HepG2 (cell line): ENCODE results near the gene DBNDD2. TPM values are rescaled to one million over a fixed set of nuclear protein-coding genes. Genes with fewer than 3 reads are reported as not detected.

ENCODE experiments used
- AHR ChIP-seq: IDR thresholded peaks from 2 replicates; pipeline ENCODE4 v1.6.1; 2018; ENCODE audit warnings: missing genetic modification reagents, missing compliant biosample characterization
- CAMTA2 ChIP-seq: sonication (generic); formaldehyde crosslinking; IDR thresholded peaks from 2 replicates; pipeline ENCODE4 v1.4.0; 2020; ENCODE audit warnings: mild to moderate bottlenecking, missing genetic modification reagents, borderline replicate concordance
- DPF2 ChIP-seq: sonication (generic); formaldehyde crosslinking; IDR thresholded peaks from 2 replicates; pipeline ENCODE4 v1.4.0; 2020; ENCODE audit warnings: mild to moderate bottlenecking, low read depth, missing genetic modification reagents, borderline replicate concordance
- DZIP1 ChIP-seq: sonication (generic); formaldehyde crosslinking; IDR thresholded peaks from 2 replicates; pipeline ENCODE4 v1.5.0; 2020; ENCODE audit warnings: mild to moderate bottlenecking, missing genetic modification reagents
- FLYWCH1 ChIP-seq: sonication (generic); formaldehyde crosslinking; IDR thresholded peaks from 2 replicates; pipeline ENCODE4 v1.8.1; 2023; ENCODE audit warnings: mild to moderate bottlenecking, missing genetic modification reagents
- GABPA ChIP-seq, 2 experiments: IDR thresholded peaks; 2 replicates each; pipeline ENCODE4 v1.6.1; 2011 to 2016; ENCODE audit warnings: low read depth in 2 of 2, low read length in 1 of 2, missing biosample characterization in 1 of 2, missing genetic modification characterization in 1 of 2
- HMG20B ChIP-seq: conservative IDR thresholded peaks from 2 replicates; pipeline ENCODE4 v1.6.1; 2016; ENCODE audit warnings: missing genetic modification reagents, missing compliant biosample characterization
- HNF4G ChIP-seq, 2 experiments: sonication (generic) in 1 of 2; formaldehyde crosslinking in 1 of 2; IDR thresholded peaks; 2 replicates each; pipeline versions ENCODE4 v1.4.0 to v1.6.1; 2011 to 2020; ENCODE audit warnings: borderline replicate concordance in 2 of 2, low read depth in 2 of 2, mild to moderate bottlenecking in 2 of 2, low read length in 1 of 2, missing genetic modification reagents in 1 of 2, moderate library complexity in 1 of 2
- NFATC3 ChIP-seq: sonication (generic); formaldehyde crosslinking; IDR thresholded peaks from 2 replicates; pipeline ENCODE4 v1.5.1; 2020; ENCODE audit warnings: mild to moderate bottlenecking, missing genetic modification reagents
- SMARCE1 ChIP-seq: fragments of 450-650 bp; IDR thresholded peaks from 2 replicates; pipeline ENCODE4 v1.6.1; 2017; ENCODE audit warnings: borderline replicate concordance
- SRSF1 ChIP-seq: fragments of 200-400 bp; formaldehyde crosslinking; optimal IDR thresholded peaks from 2 replicates; pipeline ENCODE3; 2017; ENCODE audit warnings: mild to moderate bottlenecking, low read depth, low read length, moderate library complexity
- TOPORS ChIP-seq: sonication (generic); formaldehyde crosslinking; IDR thresholded peaks from 2 replicates; pipeline ENCODE4 v1.8.0; 2023; ENCODE audit warnings: mild to moderate bottlenecking, missing genetic modification reagents
- ZBTB44 ChIP-seq: sonication (generic); formaldehyde crosslinking; IDR thresholded peaks from 2 replicates; pipeline ENCODE4 v1.4.0; 2020; ENCODE audit warnings: missing genetic modification reagents
- ZFP36L1 ChIP-seq: sonication (generic); formaldehyde crosslinking; IDR thresholded peaks from 2 replicates; pipeline ENCODE4 v1.8.0; 2022; ENCODE audit warnings: mild to moderate bottlenecking, missing genetic modification reagents, moderate library complexity
- ZNF121 ChIP-seq: sonication (generic); formaldehyde crosslinking; IDR thresholded peaks from 2 replicates; pipeline ENCODE4 v1.5.0; 2020; ENCODE audit warnings: mild to moderate bottlenecking, missing genetic modification reagents
- ZNF274 ChIP-seq: sonication (generic); formaldehyde crosslinking; IDR thresholded peaks from 2 replicates; pipeline ENCODE4 v1.5.1; 2020; ENCODE audit warnings: mild to moderate bottlenecking, missing genetic modification reagents
- ZNF33B ChIP-seq: sonication (generic); formaldehyde crosslinking; IDR thresholded peaks from 2 replicates; pipeline ENCODE4 v1.5.1; 2020; ENCODE audit warnings: mild to moderate bottlenecking, missing genetic modification reagents
- ZNF546 ChIP-seq: sonication (generic); formaldehyde crosslinking; conservative IDR thresholded peaks from 2 replicates; pipeline ENCODE4 v1.8.1; 2023; ENCODE audit warnings: mild to moderate bottlenecking, missing genetic modification reagents
- ZNF557 ChIP-seq: sonication (generic); formaldehyde crosslinking; IDR thresholded peaks from 2 replicates; pipeline ENCODE4 v1.4.0; 2020; ENCODE audit warnings: missing genetic modification reagents
- ZNF562 ChIP-seq: sonication (generic); formaldehyde crosslinking; IDR thresholded peaks from 2 replicates; pipeline ENCODE4 v1.8.0; 2022; ENCODE audit warnings: missing genetic modification reagents, borderline replicate concordance
- ZNF563 ChIP-seq: sonication (generic); formaldehyde crosslinking; IDR thresholded peaks from 2 replicates; pipeline ENCODE4 v1.8.0; 2022; ENCODE audit warnings: mild to moderate bottlenecking, moderate library complexity, missing genetic modification reagents
- ZNF615 ChIP-seq: sonication (generic); formaldehyde crosslinking; IDR thresholded peaks from 2 replicates; pipeline ENCODE4 v1.5.0; 2020; ENCODE audit warnings: mild to moderate bottlenecking, missing genetic modification reagents, borderline replicate concordance
- ZXDC ChIP-seq: sonication (generic); formaldehyde crosslinking; IDR thresholded peaks from 2 replicates; pipeline ENCODE4 v1.5.0; 2020; ENCODE audit warnings: mild to moderate bottlenecking, missing genetic modification reagents
- polyA plus RNA-seq, 8 experiments: library from polyadenylated mRNA; depleted of rRNA in 3 of 8; stranded (reverse) in 7 of 8; unstranded in 1 of 8; fragments of >200 nt; fragmentation: Illumina TruSeq in 4 of 8; extraction: Trizol in 4 of 8; gene quantifications; 2 replicates each; pipeline versions ENCODE4 v1.2.1 to v1.2.3, GENCODE V29; 2011 to 2016; ENCODE audit warnings: low read depth in 4 of 8, missing spikeins in 1 of 8, mixed read lengths in 1 of 8; ENCODE audit not compliant: insufficient read depth in 1 of 8
- total RNA-seq, 5 experiments: library from RNA; depleted of rRNA; stranded (reverse); fragments of >200 nt; fragmentation: Illumina TruSeq; extraction: Trizol; gene quantifications; 2 replicates each; pipeline ENCODE4 v1.2.3, GENCODE V29; 2016; ENCODE audit warnings: low read depth in 1 of 5

Gene DBNDD2
- total and polyA plus RNA-seq, 2 of the 13 experiments (the other 11 are each of a cell fraction or from before 2014, with no cell fraction given), result 16.7 to 47.6 TPM

GRCh38 chr20:45373353-45374100, 34.6 kb upstream of the DBNDD2 start (continued):
- no peak for TF ChIP-seq CAMTA2 (CRISPR knock-in tag)
- TF ChIP-seq SMARCE1, result no peak
- no peak for TF ChIP-seq ZNF121 (CRISPR knock-in tag)
- TF ChIP-seq AHR (CRISPR knock-in tag), result no peak
- TF ChIP-seq DPF2, result no peak
- TF ChIP-seq ZNF33B, result no peak
- TF ChIP-seq ZBTB44 (CRISPR knock-in tag), result no peak
- no peak for TF ChIP-seq ZNF562
- TF ChIP-seq HMG20B (CRISPR knock-in tag), result no peak
- TF ChIP-seq ZXDC (CRISPR knock-in tag), result no peak
- no peak for TF ChIP-seq ZNF546 (CRISPR knock-in tag)
- 0 out of 2 replicates have a peak, but pooled peaks have one; percentile 37 for TF ChIP-seq DZIP1 (CRISPR knock-in tag)
- TF ChIP-seq SRSF1, result no peak
- TF ChIP-seq GABPA (IDR thresholded peaks at IDR 0.05; ENCODE audit: low read depth, low read length), result no peak
- TF ChIP-seq GABPA (CRISPR knock-in tag; IDR thresholded peaks at IDR 0.05; ENCODE audit: low read depth), result no peak
- TF ChIP-seq ZNF557 (CRISPR knock-in tag), result no peak
- no peak for TF ChIP-seq FLYWCH1 (CRISPR knock-in tag)
- TF ChIP-seq ZFP36L1 (CRISPR knock-in tag), result no peak
- no peak for TF ChIP-seq TOPORS (CRISPR knock-in tag)
- no peak for TF ChIP-seq NFATC3 (CRISPR knock-in tag)
- TF ChIP-seq HNF4G (IDR thresholded peaks at IDR 0.05; ENCODE audit: borderline replicate concordance, low read depth, low read length), result no peak
- no peak for TF ChIP-seq HNF4G (CRISPR knock-in tag; IDR thresholded peaks at IDR 0.05; ENCODE audit: borderline replicate concordance, low read depth)
- TF ChIP-seq ZNF274 (CRISPR knock-in tag), result no peak
- no peak for TF ChIP-seq ZNF615 (CRISPR knock-in tag)
- TF ChIP-seq ZNF563 (CRISPR knock-in tag), result 0 out of 2 replicates have a peak, but pooled peaks have one; percentile 19
